Fibroblast of lung (primary cell): ENCODE results near the gene PRKCI. TPM values are rescaled to one million over a fixed set of nuclear protein-coding genes. Genes with fewer than 3 reads are reported as not detected.

Source experiments
- DNase-seq, 2 donors: peaks; one replicate each; pipeline versions ENCODE4 v3.0.0 to v3.0.0-alpha.2; 2010; ENCODE audit warnings: low read depth in 2 of 2
- H2AFZ ChIP-seq: 2 replicates; pipeline ENCODE4 v1.5.1; 2012; ENCODE audit warnings: low read length, control low read depth, inconsistent platforms
- H3K27ac ChIP-seq: 2 replicates; pipeline ENCODE4 v1.5.1; 2011; ENCODE audit warnings: low read length, control low read depth; ENCODE audit not compliant: insufficient read depth
- H3K27me3 ChIP-seq: 2 replicates; pipeline ENCODE4 v1.5.1; 2011; ENCODE audit warnings: mild to moderate bottlenecking, low read length; ENCODE audit not compliant: control insufficient read depth, insufficient read depth
- H3K36me3 ChIP-seq: 2 replicates; pipeline ENCODE4 v1.5.1; 2011; ENCODE audit warnings: low read length; ENCODE audit not compliant: control insufficient read depth, insufficient read depth
- H3K4me1 ChIP-seq: 2 replicates; pipeline ENCODE4 v1.5.1; 2011; ENCODE audit warnings: low read length; ENCODE audit not compliant: control insufficient read depth, insufficient read depth; ENCODE audit errors: extremely low read depth
- H3K4me2 ChIP-seq: 2 replicates; pipeline ENCODE4 v1.5.1; 2011; ENCODE audit warnings: low read length, control low read depth; ENCODE audit not compliant: insufficient read depth; ENCODE audit errors: extremely low read depth
- H3K4me3 ChIP-seq, 4 experiments: fragments of 200-600 bp in 1 of 4; sonication (generic) in 1 of 4; replicated peaks in 1 of 4; 2 replicates each; pipeline ENCODE4 v1.5.1; 2011 to 2016; ENCODE audit warnings: low read length in 4 of 4, low read depth in 3 of 4, mild to moderate bottlenecking in 3 of 4, control low read depth in 2 of 4, inconsistent platforms in 1 of 4, mixed read lengths in 1 of 4; ENCODE audit not compliant: insufficient read depth in 1 of 4; ENCODE audit errors: control extremely low read depth in 1 of 4
- H3K79me2 ChIP-seq: 2 replicates; pipeline ENCODE4 v1.5.1; 2012; ENCODE audit warnings: mild to moderate bottlenecking, low read length, inconsistent platforms; ENCODE audit not compliant: control insufficient read depth, insufficient read depth
- H3K9ac ChIP-seq: 2 replicates; pipeline ENCODE4 v1.5.1; 2011; ENCODE audit warnings: mild to moderate bottlenecking, low read length, control low read depth; ENCODE audit not compliant: insufficient read depth
- H3K9me3 ChIP-seq: 2 replicates; pipeline ENCODE4 v1.5.1; 2012; ENCODE audit warnings: low read depth, low read length; ENCODE audit not compliant: control insufficient read depth, insufficient read depth
- H4K20me1 ChIP-seq: 2 replicates; pipeline ENCODE4 v1.5.1; 2011; ENCODE audit warnings: low read length; ENCODE audit not compliant: control insufficient read depth, insufficient read depth; ENCODE audit errors: extremely low read depth
- EZH2 ChIP-seq: IDR thresholded peaks from 2 replicates; pipeline ENCODE4 v1.5.1; 2012; ENCODE audit warnings: low read length, control low read depth, mild to moderate bottlenecking; ENCODE audit errors: missing control alignments
- polyA plus RNA-seq, 2 donors: library from polyadenylated mRNA; depleted of rRNA in 1 of 2; stranded (reverse) in 1 of 2; unstranded in 1 of 2; fragments of >200 nt; gene quantifications; 2 replicates each; pipeline ENCODE4 v1.2.1, GENCODE V29; 2011 to 2012; ENCODE audit warnings: missing spikeins in 1 of 2
- total RNA-seq: library from RNA; depleted of rRNA; stranded (reverse); fragments of >200 nt; gene quantifications from 2 replicates; pipeline ENCODE4 v1.2.1, GENCODE V29; 2014
- TF ChIP-seq, protein P1 (sequence below), 2 donors: IDR thresholded peaks in 1 of 2; conservative IDR thresholded peaks in 1 of 2; 1 replicate in 1 of 2; 2 replicates in 1 of 2; pipeline ENCODE4 v1.5.1; 2011 to 2012; ENCODE audit warnings: low read length in 2 of 2, control low read depth in 1 of 2, inconsistent platforms in 1 of 2, low read depth in 1 of 2, mild to moderate bottlenecking in 1 of 2

The PRKCI gene
- total and polyA plus RNA-seq, 2 donors (not counting 1 experiment from before 2014, with no cell fraction given), result 68.7 to 80.3 TPM

DNA sequence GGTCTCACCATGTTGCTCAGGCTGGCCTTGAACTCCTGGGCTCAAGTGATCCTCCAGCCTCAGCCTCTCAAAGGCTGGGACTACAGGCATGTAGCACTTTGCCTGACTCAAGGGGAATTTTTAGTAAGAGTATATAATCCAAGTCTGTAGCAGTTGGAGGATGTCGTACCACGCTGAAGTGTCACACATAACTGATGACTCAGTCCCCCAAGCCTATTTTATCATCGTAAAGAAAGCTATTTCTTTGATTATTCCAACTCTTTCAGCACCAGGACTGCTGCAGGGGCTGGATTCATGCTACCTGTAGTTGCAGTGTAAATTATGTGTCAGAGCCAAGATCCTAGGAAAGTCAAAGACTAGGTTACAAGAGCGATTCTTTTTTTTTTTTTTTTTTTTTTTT is 1.4 kb upstream of the PRKCI start:
- Histone ChIP-seq H3K9ac (no peak overlapping the region), H4K20me1 (no peaks in the 10 kb centered on the region), H3K79me2 (peaks cover 20% of the 10 kb centered on the region), H3K4me1 (peaks cover 2% of the 10 kb centered on the region), H3K4me2 (no peak overlapping the region), H3K36me3 (no peaks in the 10 kb centered on the region), H3K27ac (no peak overlapping the region), H2AFZ (no peak overlapping the region), H3K4me3 (no peak overlapping the region), H3K9me3 (no peaks in the 10 kb centered on the region), H3K27me3 (no peaks in the 10 kb centered on the region)
- DNase-seq, result peak in 1 of 2 donors; percentile 63
- TF ChIP-seq EZH2, result no peak
- TF ChIP-seq, protein P1, sequence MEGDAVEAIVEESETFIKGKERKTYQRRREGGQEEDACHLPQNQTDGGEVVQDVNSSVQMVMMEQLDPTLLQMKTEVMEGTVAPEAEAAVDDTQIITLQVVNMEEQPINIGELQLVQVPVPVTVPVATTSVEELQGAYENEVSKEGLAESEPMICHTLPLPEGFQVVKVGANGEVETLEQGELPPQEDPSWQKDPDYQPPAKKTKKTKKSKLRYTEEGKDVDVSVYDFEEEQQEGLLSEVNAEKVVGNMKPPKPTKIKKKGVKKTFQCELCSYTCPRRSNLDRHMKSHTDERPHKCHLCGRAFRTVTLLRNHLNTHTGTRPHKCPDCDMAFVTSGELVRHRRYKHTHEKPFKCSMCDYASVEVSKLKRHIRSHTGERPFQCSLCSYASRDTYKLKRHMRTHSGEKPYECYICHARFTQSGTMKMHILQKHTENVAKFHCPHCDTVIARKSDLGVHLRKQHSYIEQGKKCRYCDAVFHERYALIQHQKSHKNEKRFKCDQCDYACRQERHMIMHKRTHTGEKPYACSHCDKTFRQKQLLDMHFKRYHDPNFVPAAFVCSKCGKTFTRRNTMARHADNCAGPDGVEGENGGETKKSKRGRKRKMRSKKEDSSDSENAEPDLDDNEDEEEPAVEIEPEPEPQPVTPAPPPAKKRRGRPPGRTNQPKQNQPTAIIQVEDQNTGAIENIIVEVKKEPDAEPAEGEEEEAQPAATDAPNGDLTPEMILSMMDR (conservative IDR thresholded peaks at IDR 0.05 in 1 of 2, IDR thresholded peaks at IDR 0.05 in 1 of 2; ENCODE audit: low read depth in 1 of 2, low read length in 2 of 2), result no peak

DNA sequence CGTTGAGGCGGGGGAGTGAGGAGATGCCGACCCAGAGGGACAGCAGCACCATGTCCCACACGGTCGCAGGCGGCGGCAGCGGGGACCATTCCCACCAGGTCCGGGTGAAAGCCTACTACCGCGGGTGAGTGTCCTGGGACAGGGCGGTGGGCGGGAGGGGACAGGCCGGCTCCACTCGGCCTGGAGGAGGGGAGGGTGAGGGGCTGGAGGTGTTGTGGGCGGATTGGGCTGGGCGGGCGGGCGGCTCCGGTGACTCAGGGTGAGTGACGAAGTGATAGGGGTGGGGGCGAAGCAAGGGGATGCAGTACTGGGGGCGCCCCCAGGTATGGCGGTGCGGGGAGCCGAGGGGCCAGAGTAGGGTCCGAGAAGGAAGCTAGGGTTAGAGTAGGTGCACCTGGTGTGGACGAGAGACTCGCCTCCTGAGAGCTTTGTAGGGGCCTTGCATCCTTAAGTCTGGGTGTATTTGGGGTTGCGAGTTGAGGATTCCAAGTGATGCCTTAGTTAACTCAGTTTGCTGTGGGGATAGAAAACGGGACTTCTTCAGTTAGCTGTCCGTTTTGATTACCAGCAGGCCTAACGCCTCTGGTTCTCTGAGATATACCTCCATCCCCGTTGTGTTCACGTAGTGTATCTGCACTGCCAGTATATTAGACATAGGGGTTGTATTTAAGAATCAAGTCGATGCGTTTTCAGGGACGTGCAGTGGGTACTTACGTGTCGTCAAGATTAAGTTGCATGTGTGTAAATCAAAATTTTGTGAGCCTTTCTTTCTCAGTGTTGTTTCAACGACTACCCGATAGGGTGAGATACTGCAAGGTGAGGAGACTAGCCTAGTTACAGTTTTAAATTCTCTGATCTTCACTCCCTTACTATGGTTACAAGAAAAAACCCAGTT is 670 bp downstream of the PRKCI start:
- Histone ChIP-seq H3K27me3 (no peaks in the 10 kb centered on the region), H3K79me2 (peaks cover 22% of the 10 kb centered on the region), H3K9me3 (no peaks in the 10 kb centered on the region), H2AFZ (peak overlapping the region; percentile 78), H3K36me3 (no peaks in the 10 kb centered on the region), H4K20me1 (no peaks in the 10 kb centered on the region), H3K9ac (peak overlapping the region; percentile 98), H3K4me3 (peak overlapping the region; percentile 79 to 90 (median 86)), H3K4me2 (peak overlapping the region; percentile 90), H3K27ac (peak overlapping the region; percentile 100), H3K4me1 (peaks cover 9% of the 10 kb centered on the region)
- TF ChIP-seq EZH2, result no peak
- TF ChIP-seq, protein P1 (conservative IDR thresholded peaks at IDR 0.05 in 1 of 2, IDR thresholded peaks at IDR 0.05 in 1 of 2; ENCODE audit: low read depth in 1 of 2, low read length in 2 of 2), result peak in 1 of 2 donors; percentile 8
- peak; percentile 45 to 51 for DNase-seq

DNA sequence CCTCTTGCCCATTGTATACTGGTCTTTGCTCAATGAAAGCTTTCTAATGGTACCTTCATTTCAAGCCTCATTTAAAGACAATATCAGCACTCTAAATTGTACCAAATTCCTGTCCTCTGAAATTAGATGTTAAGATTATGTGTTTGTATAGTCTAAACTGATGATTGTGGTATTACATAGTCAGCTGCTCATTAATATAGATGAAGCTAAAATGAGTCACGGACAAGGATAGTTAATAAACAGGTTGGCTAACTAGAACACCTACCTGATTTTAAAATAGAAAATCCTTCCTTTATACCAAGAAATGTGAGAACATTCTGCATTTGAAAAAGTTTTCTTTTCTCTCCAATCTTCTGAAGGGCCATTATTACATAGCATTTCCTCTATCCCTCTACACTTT is 2.9 kb downstream of the PRKCI start:
- H4K20me1 ChIP-seq, result no peaks in the 10 kb centered on the region
- H3K27ac ChIP-seq, result no peak overlapping the region
- TF ChIP-seq EZH2, result no peak
- TF ChIP-seq, protein P1 (conservative IDR thresholded peaks at IDR 0.05 in 1 of 2, IDR thresholded peaks at IDR 0.05 in 1 of 2; ENCODE audit: low read depth in 1 of 2, low read length in 2 of 2), result no peak

More for the DNA sequence above, 2.9 kb downstream of the PRKCI start:
- Histone ChIP-seq H3K9me3 (no peaks in the 10 kb centered on the region), H3K27me3 (no peaks in the 10 kb centered on the region), H3K79me2 (peaks cover 32% of the 10 kb centered on the region), H3K4me3 (no peak overlapping the region), H3K4me1 (peaks cover 14% of the 10 kb centered on the region), H2AFZ (no peak overlapping the region), H3K9ac (no peak overlapping the region), H3K36me3 (no peaks in the 10 kb centered on the region), H3K4me2 (peak overlapping the region; percentile 15)
- peak in 1 of 2 donors; percentile 16 for DNase-seq
